HCT116 (cell line): ENCODE measurements around the gene FAAP100. TPM values are rescaled to one million over a fixed set of nuclear protein-coding genes. Genes with fewer than 3 reads are reported as not detected.

Source experiments
- ATAC-seq: fragments of 200-7000 bp; cut with Tn5 transposase; 2 replicates; pipeline ENCODE4 v1.9.1; 2020; ENCODE audit warnings: mild to moderate bottlenecking, moderate library complexity
- BruUV-seq: library from RNA; stranded (reverse); fragments of 400-500 nt; replicated peaks from 2 replicates; lab custom pipeline; 2021; lab: Mats Ljungman, UMichigan
- CTCF ChIA-PET: fragments of 300-600 bp; sonication (Branson Sonifier 250); formaldehyde crosslinking; loops from one replicate; lab custom pipeline; 2021; ENCODE audit warnings: antibody characterized with exemption; lab: Charles Lee
- POLR2A ChIA-PET: fragments of 300-600, 350-600 bp; sonication (Branson Sonifier 250); formaldehyde crosslinking; loops from one replicate; lab custom pipeline; 2021; ENCODE audit warnings: antibody characterized with exemption; lab: Charles Lee
- RAD21 ChIA-PET, 2 experiments: fragments of 300-600 bp; sonication (Branson Sonifier 250); formaldehyde crosslinking; loops; one replicate each; lab custom pipeline; 2023; ENCODE audit warnings: low total read pairs in 2 of 2; ENCODE audit not compliant: uncharacterized antibody in 2 of 2, unreplicated experiment in 2 of 2, low non-redundant PET in 1 of 2; lab: Charles Lee
- DNase-seq: peaks from one replicate; pipeline ENCODE4 v3.0.0-alpha.2; 2010; ENCODE audit warnings: low read depth, low spot score
- H2AFZ ChIP-seq: fragments of 200-600 bp; shearing (Covaris generic), sonication (generic); 2 replicates; pipeline ENCODE4 v1.6.1; 2017; ENCODE audit warnings: low read depth, mixed run types, mixed read lengths, antibody characterized with exemption, low read length; ENCODE audit not compliant: poor library complexity, severe bottlenecking
- H3K27ac ChIP-seq: 2 replicates; pipeline ENCODE4 v1.5.1; 2012; ENCODE audit warnings: low read depth, low read length
- H3K27me3 ChIP-seq: fragments of 200-600 bp; sonication (generic); 2 replicates; pipeline ENCODE4 v1.6.1; 2016; ENCODE audit warnings: mixed run types, low read length, mixed read lengths; ENCODE audit not compliant: insufficient read depth
- H3K36me3 ChIP-seq, 2 experiments: fragments of 200-500 bp in 1 of 2; fragments of 200-600 bp in 1 of 2; sonication (Bioruptor generic) in 1 of 2; sonication (generic) in 1 of 2; 2 replicates each; pipeline versions ENCODE4 v1.5.1 to v1.6.1; 2014 to 2016; ENCODE audit warnings: low read length in 2 of 2, inconsistent platforms in 1 of 2, mixed read lengths in 1 of 2, mixed run types in 1 of 2; ENCODE audit not compliant: insufficient read depth in 2 of 2, control insufficient read depth in 1 of 2
- H3K4me1 ChIP-seq, 2 experiments: fragments of 200-600 bp in 1 of 2; sonication (generic) in 1 of 2; 2 replicates each; pipeline versions ENCODE4 v1.5.1 to v1.6.1; 2012 to 2017; ENCODE audit warnings: low read length in 2 of 2, inconsistent platforms in 1 of 2, mild to moderate bottlenecking in 1 of 2, mixed read lengths in 1 of 2, mixed run types in 1 of 2, moderate library complexity in 1 of 2; ENCODE audit not compliant: insufficient read depth in 2 of 2, control insufficient read depth in 1 of 2
- H3K4me2 ChIP-seq: fragments of 200-600 bp; sonication (generic); 2 replicates; pipeline ENCODE4 v1.6.1; 2017; ENCODE audit warnings: mixed run types, low read length, mixed read lengths
- H3K4me3 ChIP-seq, 2 experiments: fragments of 200-600 bp in 1 of 2; sonication (generic) in 1 of 2; replicated peaks in 1 of 2; 2 replicates each; pipeline ENCODE4 v1.5.1; 2011 to 2016; ENCODE audit warnings: low read length in 2 of 2, control low read depth in 1 of 2, low read depth in 1 of 2, mild to moderate bottlenecking in 1 of 2, mixed read lengths in 1 of 2, mixed run types in 1 of 2
- H3K79me2 ChIP-seq: fragments of 200-600 bp; sonication (generic); 2 replicates; pipeline ENCODE4 v1.6.1; 2017; ENCODE audit warnings: mild to moderate bottlenecking, mixed run types, low read length, moderate library complexity, mixed read lengths; ENCODE audit not compliant: insufficient read depth
- H3K9ac ChIP-seq: fragments of 200-600 bp; sonication (generic); 2 replicates; pipeline ENCODE4 v1.6.1; 2016; ENCODE audit warnings: low read length, mixed read lengths
- H3K9me2 ChIP-seq: fragments of 200-600 bp; sonication (generic), shearing (Covaris generic); 2 replicates; pipeline ENCODE4 v1.6.1; 2017; ENCODE audit warnings: mixed run types, mild to moderate bottlenecking, moderate library complexity; ENCODE audit not compliant: insufficient read depth
- H3K9me3 ChIP-seq, 2 experiments: fragments of 200-500 bp in 1 of 2; fragments of 200-600 bp in 1 of 2; sonication (Bioruptor generic) in 1 of 2; sonication (generic) in 1 of 2; 2 replicates each; pipeline ENCODE4 v1.6.1; 2014 to 2017; ENCODE audit warnings: low read length in 2 of 2, mixed read lengths in 2 of 2, inconsistent platforms in 1 of 2, low read depth in 1 of 2, mild to moderate bottlenecking in 1 of 2, mixed run types in 1 of 2, moderate library complexity in 1 of 2; ENCODE audit not compliant: control insufficient read depth in 1 of 2, insufficient read depth in 1 of 2
- H4K20me1 ChIP-seq: fragments of 200-600 bp; sonication (generic), shearing (Covaris generic); 2 replicates; pipeline ENCODE4 v1.6.1; 2017; ENCODE audit warnings: mixed run types, mild to moderate bottlenecking, moderate library complexity; ENCODE audit not compliant: insufficient read depth
- CTCF ChIP-seq, 3 experiments: fragments of 200-600 bp in 1 of 3; sonication (generic) in 1 of 3; IDR thresholded peaks in 2 of 3; conservative IDR thresholded peaks in 1 of 3; 2 replicates each; pipeline ENCODE4 v1.5.1; 2012 to 2017; ENCODE audit warnings: low read depth in 2 of 3, low read length in 2 of 3, antibody characterized with exemption in 1 of 3, borderline replicate concordance in 1 of 3, control low read depth in 1 of 3, mild to moderate bottlenecking in 1 of 3, mixed read lengths in 1 of 3, mixed run types in 1 of 3, moderate library complexity in 1 of 3; ENCODE audit not compliant: insufficient read depth in 1 of 3
- POLR2AphosphoS5 ChIP-seq: IDR thresholded peaks from 2 replicates; pipeline ENCODE4 v1.6.1; 2011; ENCODE audit warnings: mild to moderate bottlenecking, low read depth, low read length, moderate library complexity
- SRF ChIP-seq: IDR thresholded peaks from 2 replicates; pipeline ENCODE4 v1.6.1; 2012; ENCODE audit warnings: low read depth
- ZBTB33 ChIP-seq: IDR thresholded peaks from 2 replicates; pipeline ENCODE4 v1.6.1; 2011; ENCODE audit warnings: mild to moderate bottlenecking, low read length, moderate library complexity; ENCODE audit not compliant: insufficient replicate concordance; ENCODE audit errors: extremely low read depth
- intact Hi-C: fragments of 100-400 bp; cut with micrococcal nuclease; formaldehyde crosslinking; loops from 2 replicates; pipeline ENCODE4 v1.10.0; 2022
- total RNA-seq: library from RNA; stranded (reverse); gene quantifications from one replicate; pipeline ENCODE4 v1.2.1, GENCODE V29; 2021; ENCODE audit not compliant: unreplicated experiment

FAAP100 gene
- total RNA-seq, 1 experiment from 2014 or later: 53.4 TPM

GRCh38 chr17:81546906-81547613 lies 5.1 kb downstream of the FAAP100 start:
- Histone ChIP-seq H3K9ac (no peak overlapping the region), H3K4me2 (no peak overlapping the region), H3K79me2 (peaks cover 43% of the 10 kb centered on the region), H3K27ac (no peak overlapping the region), H3K4me1 (peaks cover 6 to 8% of the 10 kb centered on the region in 2 experiments; a peak in 2 of 4 replicates), H3K9me2 (no peaks in the 10 kb centered on the region), H3K4me3 (no peak overlapping the region), H4K20me1 (no peaks in the 10 kb centered on the region), H2AFZ (no peak overlapping the region), H3K27me3 (no peaks in the 10 kb centered on the region), H3K36me3 (peaks cover 27 to 56% of the 10 kb centered on the region in 2 experiments), H3K9me3 (no peaks in the 10 kb centered on the region)
- TF ChIP-seq ZBTB33 (no peak), CTCF (IDR thresholded peaks at IDR 0.05 in 2 of 3, conservative IDR thresholded peaks at IDR 0.05 in 1 of 3; ENCODE audit: borderline replicate concordance in 1 of 3, insufficient read depth in 1 of 3, low read depth in 2 of 3, low read length in 2 of 3) (no peak), POLR2AphosphoS5 (no peak), SRF (no peak)
- ChIA-PET CTCF (no interaction called here), RAD21 (no interaction called here), POLR2A (no interaction called here)
- intact Hi-C loops: no loop called here
- DNase-seq (no peak), ATAC-seq (no peak)
- no TSS peak for BruUV-seq
